Measurements from ENCODE around the gene GPX2. TPM values are rescaled to one million over a fixed set of nuclear protein-coding genes. Genes with fewer than 3 reads are reported as not detected.

The GPX2 gene
- total RNA-seq (2014; rRNA removed; shearing (Covaris generic)) = not detected in 2 replicates

- DNase-seq (ENCODE audit: low read depth) = no peak
Measured at GRCh38 chr14:64942531-64943111, at the start of gene GPX2. TSS of gene GPX2 (minus strand) at chr14:64942745. CDS start at chr14:64942726, 19 bp downstream.

- DNase-seq (ENCODE audit: low read depth) = no peak
Measured at GRCh38 chr14:64990939-64991338, 48.4 kb upstream of the GPX2 start.

- DNase-seq (ENCODE audit: low read depth) = no peak
Measured at GRCh38 chr14:64990296-64990695, 47.8 kb upstream of the GPX2 start.

GRCh38 chr14:64987438-64987767, 44.9 kb upstream of the GPX2 start:
- DNase-seq (ENCODE audit: low read depth) = no peak

- peak; percentile 98 for DNase-seq (ENCODE audit: low read depth)
Measured at GRCh38 chr14:64986648-64987437, 44.3 kb upstream of the GPX2 start, which contains the start of gene FNTB. TSS of gene FNTB (plus strand) at chr14:64986895. CDS start at chr14:64986954, 59 bp downstream.

- DNase-seq (ENCODE audit: low read depth) = peak; percentile 62
Measured at GRCh38 chr14:64983439-64984310, 41.1 kb upstream of the GPX2 start.

- peak; percentile 33 for DNase-seq (ENCODE audit: low read depth)
Measured at GRCh38 chr14:64979336-64980074, 37.0 kb upstream of the GPX2 start.

- no peak for DNase-seq (ENCODE audit: low read depth)
Measured at GRCh38 chr14:64974563-64974962, 32.0 kb upstream of the GPX2 start.

GRCh38 chr14:64973826-64974225, 31.3 kb upstream of the GPX2 start:
- DNase-seq (ENCODE audit: low read depth) = no peak

GRCh38 chr14:64973026-64973442, 30.5 kb upstream of the GPX2 start:
- DNase-seq (ENCODE audit: low read depth) = no peak

- DNase-seq (ENCODE audit: low read depth) = peak; percentile 60
Measured at GRCh38 chr14:64971943-64972791, 29.6 kb upstream of the GPX2 start, which contains the start of gene RAB15. TSS of gene RAB15 (minus strand) at chr14:64972336. CDS start at chr14:64972076, 260 bp downstream.

- no peak for DNase-seq (ENCODE audit: low read depth)
Measured at GRCh38 chr14:64971491-64971942, 29.0 kb upstream of the GPX2 start.

GRCh38 chr14:64970776-64971477, 28.4 kb upstream of the GPX2 start:
- no peak for DNase-seq (ENCODE audit: low read depth)

GRCh38 chr14:64970041-64970440, 27.5 kb upstream of the GPX2 start:
- DNase-seq (ENCODE audit: low read depth) = no peak

- peak; percentile 45 for DNase-seq (ENCODE audit: low read depth)
Measured at GRCh38 chr14:64968651-64969050, 26.1 kb upstream of the GPX2 start.

- DNase-seq (ENCODE audit: low read depth) = no peak
Measured at GRCh38 chr14:64968167-64968566, 25.6 kb upstream of the GPX2 start.

GRCh38 chr14:64966976-64967375, 24.4 kb upstream of the GPX2 start:
- no peak for DNase-seq (ENCODE audit: low read depth)

GRCh38 chr14:64965356-64966000, 22.9 kb upstream of the GPX2 start:
- DNase-seq (ENCODE audit: low read depth) = no peak

GRCh38 chr14:64963611-64964010, 21.1 kb upstream of the GPX2 start:
- no peak for DNase-seq (ENCODE audit: low read depth)

Measured in Daoy (cell line).